ENCODE results near the gene CACNA1C.
A peak's percentile ranks its signal among the peaks of the same experiment; 100 is the strongest.

The CACNA1C gene

DNA sequence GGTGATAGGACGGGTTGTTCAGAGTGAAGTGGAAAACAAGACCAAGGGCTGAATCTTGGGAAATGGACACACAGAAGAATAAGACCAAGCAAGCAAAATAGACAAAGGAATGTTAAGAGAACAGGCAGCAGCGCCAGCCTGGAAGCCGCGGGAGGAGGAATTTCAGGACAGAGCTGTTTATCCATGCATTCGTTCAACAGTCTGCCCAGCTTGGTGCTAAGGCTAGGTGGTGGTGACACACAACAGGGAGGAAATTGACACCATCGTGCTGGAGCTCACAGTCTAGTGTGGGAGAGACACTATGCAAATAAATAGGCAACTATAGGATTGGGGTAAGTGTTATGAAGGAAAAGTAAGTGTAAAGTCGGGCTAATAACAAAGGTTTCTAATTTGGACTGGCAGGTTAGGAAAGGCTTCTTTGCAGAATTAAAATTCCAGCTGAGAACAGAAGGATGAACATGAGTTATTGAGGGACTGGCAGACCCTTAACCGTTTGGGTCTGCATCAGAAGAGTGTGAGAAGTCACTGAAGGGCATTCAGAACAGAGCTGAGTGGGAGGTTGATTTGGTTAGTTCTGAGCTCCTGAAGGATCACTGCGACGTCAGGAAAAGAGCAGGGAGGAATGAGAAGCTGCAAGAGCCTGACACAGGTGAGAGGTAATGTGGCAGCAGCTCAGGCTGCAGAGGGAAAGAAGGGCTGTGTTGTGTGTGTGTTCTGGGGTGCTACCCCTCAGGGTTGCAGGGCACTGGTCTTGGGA lies 499.4 kb downstream of the CACNA1C start:
- H3K27me3 ChIP-seq (replicated peaks; ENCODE audit: control insufficient read depth, insufficient read depth, low read length): no peaks in the 10 kb centered on the region
- no peak overlapping the region for H3K9ac ChIP-seq (ENCODE audit: low read length)
- no peaks in the 10 kb centered on the region for H3K9me3 ChIP-seq (ENCODE audit: control insufficient read depth, low read length)
- no peak for DNase-seq (ENCODE audit: low read depth)
- H3K4me3 ChIP-seq (ENCODE audit: low read length): no peak overlapping the region
- H3K4me1 ChIP-seq (ENCODE audit: control insufficient read depth, insufficient read depth, low read length): no peaks in the 10 kb centered on the region
- peaks cover 49% of the 10 kb centered on the region for H3K36me3 ChIP-seq (ENCODE audit: control insufficient read depth, insufficient read depth, low read length, severe bottlenecking)

DNA sequence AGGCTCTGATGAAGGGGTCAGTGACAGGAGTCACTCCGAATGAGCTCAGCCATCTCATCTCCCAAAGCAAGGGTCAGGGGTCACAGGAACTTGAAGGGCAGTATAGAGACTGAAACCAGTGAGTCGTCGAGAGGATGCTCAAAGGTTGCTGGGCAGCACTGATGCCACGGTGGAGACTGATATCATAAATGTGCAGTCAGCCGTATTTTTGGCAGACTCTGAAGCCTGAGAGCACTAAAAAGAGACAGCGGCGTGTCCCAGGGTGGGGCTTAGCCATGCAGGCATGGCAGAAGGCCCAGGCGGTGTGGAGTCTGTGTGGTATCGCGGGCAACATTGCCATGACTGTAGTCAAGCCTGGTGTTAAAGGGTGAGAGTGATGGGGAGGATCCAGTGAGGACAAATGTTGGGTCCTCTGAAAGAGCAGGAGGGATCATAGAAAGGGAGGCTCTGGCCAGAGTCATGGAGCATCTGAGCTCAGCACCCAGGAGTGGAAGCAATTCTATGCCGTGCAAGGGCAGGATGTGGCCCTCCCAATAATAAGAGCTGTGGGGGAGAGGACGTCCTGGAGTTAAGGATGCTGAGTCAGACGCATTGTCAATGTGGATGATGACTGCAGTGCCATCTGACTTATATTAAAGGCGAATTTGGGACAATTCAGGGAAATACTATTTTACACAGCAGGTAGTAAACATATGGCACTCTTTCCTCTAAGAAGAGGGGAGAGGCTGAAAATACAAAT lies 500.8 kb downstream of the CACNA1C start:
- no peak overlapping the region for H3K4me3 ChIP-seq (ENCODE audit: low read length)
- DNase-seq (ENCODE audit: low read depth): no peak
- H3K27me3 ChIP-seq (replicated peaks; ENCODE audit: control insufficient read depth, insufficient read depth, low read length): no peaks in the 10 kb centered on the region
- peaks cover 57% of the 10 kb centered on the region for H3K36me3 ChIP-seq (ENCODE audit: control insufficient read depth, insufficient read depth, low read length, severe bottlenecking)
- H3K9ac ChIP-seq (ENCODE audit: low read length): no peak overlapping the region
- no peaks in the 10 kb centered on the region for H3K4me1 ChIP-seq (ENCODE audit: control insufficient read depth, insufficient read depth, low read length)
- no peaks in the 10 kb centered on the region for H3K9me3 ChIP-seq (ENCODE audit: control insufficient read depth, low read length)

GRCh38 chr12:2555487-2556082 lies 502.8 kb downstream of the CACNA1C start:
- DNase-seq (ENCODE audit: low read depth): no peak
- H3K4me1 ChIP-seq (ENCODE audit: control insufficient read depth, insufficient read depth, low read length): peaks cover 15% of the 10 kb centered on the region
- peaks cover 44% of the 10 kb centered on the region for H3K36me3 ChIP-seq (ENCODE audit: control insufficient read depth, insufficient read depth, low read length, severe bottlenecking)
- no peaks in the 10 kb centered on the region for H3K27me3 ChIP-seq (replicated peaks; ENCODE audit: control insufficient read depth, insufficient read depth, low read length)
- H3K9ac ChIP-seq (ENCODE audit: low read length): no peak overlapping the region
- H3K4me3 ChIP-seq (ENCODE audit: low read length): no peak overlapping the region
- H3K9me3 ChIP-seq (ENCODE audit: control insufficient read depth, low read length): no peaks in the 10 kb centered on the region

GRCh38 chr12:2557597-2557996 lies 504.8 kb downstream of the CACNA1C start:
- no peak overlapping the region for H3K4me3 ChIP-seq (ENCODE audit: low read length)
- no peaks in the 10 kb centered on the region for H3K9me3 ChIP-seq (ENCODE audit: control insufficient read depth, low read length)
- peaks cover 23% of the 10 kb centered on the region for H3K4me1 ChIP-seq (ENCODE audit: control insufficient read depth, insufficient read depth, low read length)
- H3K27me3 ChIP-seq (replicated peaks; ENCODE audit: control insufficient read depth, insufficient read depth, low read length): no peaks in the 10 kb centered on the region
- peaks cover 37% of the 10 kb centered on the region for H3K36me3 ChIP-seq (ENCODE audit: control insufficient read depth, insufficient read depth, low read length, severe bottlenecking)
- no peak for DNase-seq (ENCODE audit: low read depth)
- H3K9ac ChIP-seq (ENCODE audit: low read length): no peak overlapping the region

- no peak for DNase-seq (ENCODE audit: low read depth)
- H3K4me1 ChIP-seq (ENCODE audit: control insufficient read depth, insufficient read depth, low read length): peaks cover 23% of the 10 kb centered on the region
- no peaks in the 10 kb centered on the region for H3K27me3 ChIP-seq (replicated peaks; ENCODE audit: control insufficient read depth, insufficient read depth, low read length)
- no peaks in the 10 kb centered on the region for H3K9me3 ChIP-seq (ENCODE audit: control insufficient read depth, low read length)
- H3K4me3 ChIP-seq (ENCODE audit: low read length): no peak overlapping the region
- H3K36me3 ChIP-seq (ENCODE audit: control insufficient read depth, insufficient read depth, low read length, severe bottlenecking): peaks cover 26% of the 10 kb centered on the region
- peak overlapping the region; percentile 31 for H3K9ac ChIP-seq (ENCODE audit: low read length)
Measured at GRCh38 chr12:2559931-2560330, 507.1 kb downstream of the CACNA1C start.

GRCh38 chr12:2560356-2560755 lies 507.6 kb downstream of the CACNA1C start:
- no peaks in the 10 kb centered on the region for H3K9me3 ChIP-seq (ENCODE audit: control insufficient read depth, low read length)
- DNase-seq (ENCODE audit: low read depth): peak; percentile 4
- peaks cover 23% of the 10 kb centered on the region for H3K4me1 ChIP-seq (ENCODE audit: control insufficient read depth, insufficient read depth, low read length)
- peak overlapping the region; percentile 31 for H3K9ac ChIP-seq (ENCODE audit: low read length)
- H3K27me3 ChIP-seq (replicated peaks; ENCODE audit: control insufficient read depth, insufficient read depth, low read length): no peaks in the 10 kb centered on the region
- H3K36me3 ChIP-seq (ENCODE audit: control insufficient read depth, insufficient read depth, low read length, severe bottlenecking): peaks cover 22% of the 10 kb centered on the region
- no peak overlapping the region for H3K4me3 ChIP-seq (ENCODE audit: low read length)

GRCh38 chr12:2561367-2561766 lies 508.6 kb downstream of the CACNA1C start:
- no peaks in the 10 kb centered on the region for H3K27me3 ChIP-seq (replicated peaks; ENCODE audit: control insufficient read depth, insufficient read depth, low read length)
- no peaks in the 10 kb centered on the region for H3K9me3 ChIP-seq (ENCODE audit: control insufficient read depth, low read length)
- H3K9ac ChIP-seq (ENCODE audit: low read length): no peak overlapping the region
- peaks cover 17% of the 10 kb centered on the region for H3K36me3 ChIP-seq (ENCODE audit: control insufficient read depth, insufficient read depth, low read length, severe bottlenecking)
- peaks cover 23% of the 10 kb centered on the region for H3K4me1 ChIP-seq (ENCODE audit: control insufficient read depth, insufficient read depth, low read length)
- H3K4me3 ChIP-seq (ENCODE audit: low read length): no peak overlapping the region
- no peak for DNase-seq (ENCODE audit: low read depth)

DNA sequence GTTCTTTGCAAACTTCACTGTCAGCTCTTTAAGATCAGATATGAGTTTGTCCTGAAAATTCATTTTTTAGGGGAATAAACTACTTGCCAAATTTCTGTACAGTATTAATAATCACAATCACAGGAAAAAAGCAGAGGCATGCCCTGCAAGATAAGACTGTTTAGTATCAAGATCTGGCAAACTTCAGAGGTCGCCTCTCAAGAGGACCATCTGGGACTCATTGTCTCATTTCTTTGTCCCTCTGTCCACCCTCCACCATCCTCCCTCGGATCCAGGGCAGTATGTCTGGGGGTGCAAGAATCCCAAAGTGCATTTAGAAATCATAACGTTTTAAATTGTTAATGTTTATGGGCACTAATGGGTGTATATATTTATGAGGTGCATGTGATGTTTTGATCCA lies 509.6 kb downstream of the CACNA1C start:
- Histone ChIP-seq H3K9ac (ENCODE audit: low read length) (no peak overlapping the region), H3K27me3 (replicated peaks; ENCODE audit: control insufficient read depth, insufficient read depth, low read length) (no peaks in the 10 kb centered on the region), H3K36me3 (ENCODE audit: control insufficient read depth, insufficient read depth, low read length, severe bottlenecking) (peaks cover 8% of the 10 kb centered on the region), H3K4me3 (ENCODE audit: low read length) (no peak overlapping the region), H3K4me1 (ENCODE audit: control insufficient read depth, insufficient read depth, low read length) (peaks cover 23% of the 10 kb centered on the region), H3K9me3 (ENCODE audit: control insufficient read depth, low read length) (no peaks in the 10 kb centered on the region)
- DNase-seq (ENCODE audit: low read depth): no peak

- no peak for DNase-seq (ENCODE audit: low read depth)
- no peaks in the 10 kb centered on the region for H3K36me3 ChIP-seq (ENCODE audit: control insufficient read depth, insufficient read depth, low read length, severe bottlenecking)
- H3K27me3 ChIP-seq (replicated peaks; ENCODE audit: control insufficient read depth, insufficient read depth, low read length): no peaks in the 10 kb centered on the region
- H3K9me3 ChIP-seq (ENCODE audit: control insufficient read depth, low read length): no peaks in the 10 kb centered on the region
- no peak overlapping the region for H3K4me3 ChIP-seq (ENCODE audit: low read length)
- H3K9ac ChIP-seq (ENCODE audit: low read length): no peak overlapping the region
- peaks cover 23% of the 10 kb centered on the region for H3K4me1 ChIP-seq (ENCODE audit: control insufficient read depth, insufficient read depth, low read length)
Measured at GRCh38 chr12:2563709-2564108, 510.9 kb downstream of the CACNA1C start.

DNA sequence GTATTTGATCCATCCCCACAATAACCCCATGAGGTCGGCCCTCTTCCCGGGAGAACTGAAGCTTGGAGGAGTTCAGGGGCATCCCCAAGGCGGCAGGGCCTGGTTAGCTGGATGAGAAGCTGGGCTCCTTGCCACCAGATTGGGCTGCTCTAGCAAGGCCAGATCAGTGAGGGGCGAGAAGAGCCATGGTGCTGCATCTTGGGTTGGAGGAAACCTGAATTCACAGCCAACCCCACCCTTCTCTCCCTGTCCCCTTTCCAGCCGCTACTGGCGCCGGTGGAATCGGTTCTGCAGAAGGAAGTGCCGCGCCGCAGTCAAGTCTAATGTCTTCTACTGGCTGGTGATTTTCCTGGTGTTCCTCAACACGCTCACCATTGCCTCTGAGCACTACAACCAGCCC lies 513.4 kb downstream of the CACNA1C start:
- H3K36me3 ChIP-seq (ENCODE audit: control insufficient read depth, insufficient read depth, low read length, severe bottlenecking): peaks cover 18% of the 10 kb centered on the region
- H3K4me1 ChIP-seq (ENCODE audit: control insufficient read depth, insufficient read depth, low read length): peaks cover 2% of the 10 kb centered on the region
- H3K9me3 ChIP-seq (ENCODE audit: control insufficient read depth, low read length): no peaks in the 10 kb centered on the region
- H3K9ac ChIP-seq (ENCODE audit: low read length): no peak overlapping the region
- H3K27me3 ChIP-seq (replicated peaks; ENCODE audit: control insufficient read depth, insufficient read depth, low read length): no peaks in the 10 kb centered on the region
- no peak overlapping the region for H3K4me3 ChIP-seq (ENCODE audit: low read length)
- no peak for DNase-seq (ENCODE audit: low read depth)

DNA sequence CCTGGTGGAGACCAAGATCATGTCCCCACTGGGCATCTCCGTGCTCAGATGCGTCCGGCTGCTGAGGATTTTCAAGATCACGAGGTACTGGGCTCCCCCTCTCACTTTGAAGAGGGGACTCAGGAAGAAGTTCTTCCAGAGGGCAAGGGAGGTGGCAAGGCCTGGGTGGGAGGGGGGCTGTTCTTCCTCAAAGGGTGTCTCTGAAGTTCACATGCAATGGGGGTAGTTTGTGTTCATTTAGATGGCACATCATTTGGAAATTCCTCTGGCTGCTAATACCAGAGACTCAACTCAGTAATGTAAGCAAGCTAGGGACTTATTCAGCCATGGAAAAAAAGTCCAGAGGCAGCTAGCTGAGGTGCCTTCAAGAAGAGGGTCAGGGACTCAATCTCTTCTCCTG lies 514.9 kb downstream of the CACNA1C start:
- H3K4me1 ChIP-seq (ENCODE audit: control insufficient read depth, insufficient read depth, low read length): no peaks in the 10 kb centered on the region
- H3K27me3 ChIP-seq (replicated peaks; ENCODE audit: control insufficient read depth, insufficient read depth, low read length): no peaks in the 10 kb centered on the region
- DNase-seq (ENCODE audit: low read depth): no peak
- H3K9me3 ChIP-seq (ENCODE audit: control insufficient read depth, low read length): no peaks in the 10 kb centered on the region
- H3K36me3 ChIP-seq (ENCODE audit: control insufficient read depth, insufficient read depth, low read length, severe bottlenecking): peaks cover 18% of the 10 kb centered on the region
- H3K9ac ChIP-seq (ENCODE audit: low read length): no peak overlapping the region
- H3K4me3 ChIP-seq (ENCODE audit: low read length): no peak overlapping the region
